Right cardiac atrium (tissue), 5 donors: Measurements from ENCODE around the gene DPH7. TPM values are rescaled to one million over a fixed set of nuclear protein-coding genes. Genes with fewer than 3 reads are reported as not detected.

Experiments used
- ATAC-seq, 2 donors: fragments of 200-7000 bp; cut with Tn5 transposase; one replicate each; pipeline versions ENCODE4 v1.8.0 to v1.9.1; 2020; ENCODE audit warnings: moderate library complexity in 2 of 2, mild to moderate bottlenecking in 1 of 2
- DNase-seq, 3 donors: peaks; one replicate each; pipeline ENCODE4 v3.0.0-alpha.2; 2020
- H3K27ac ChIP-seq: one replicate; pipeline ENCODE4 v1.5.1; 2013; ENCODE audit warnings: mild to moderate bottlenecking, low read length, control low read depth, moderate library complexity
- H3K27me3 ChIP-seq: one replicate; pipeline ENCODE4 v1.6.1; 2013; ENCODE audit not compliant: control insufficient read depth, insufficient read depth
- H3K4me1 ChIP-seq: one replicate; pipeline ENCODE4 v1.6.1; 2013; ENCODE audit warnings: low read length; ENCODE audit not compliant: control insufficient read depth, insufficient read depth
- H3K4me3 ChIP-seq: one replicate; pipeline ENCODE4 v1.5.1; 2013; ENCODE audit warnings: low read length, control low read depth
- H3K9me3 ChIP-seq: one replicate; pipeline ENCODE4 v1.6.1; 2013; ENCODE audit warnings: low read length; ENCODE audit not compliant: control insufficient read depth
- WGBS: extraction: QIAGEN DNeasy Blood & Tissue Kit; methylation state at CpG from one replicate; pipeline ENCODE4 v1.1.7; 2013; 5-methylcytosine and 5-hydroxymethylcytosine counted together
- intact Hi-C, 4 donors: fragments of 100-400 bp; cut with DNase I; formaldehyde crosslinking; loops; one replicate each; pipeline versions ENCODE4 v1.11.0 to v1.14.0; 2022 to 2023
- polyA plus RNA-seq: library from polyadenylated mRNA; stranded (reverse); fragments of 200-250 nt; gene quantifications from one replicate; pipeline ENCODE4 v1.2.3, GENCODE V29; 2013
- total RNA-seq, 4 donors: library from RNA; stranded (reverse); fragmentation: NEBNext Ultra II Directional; extraction: Animal tissue kit (Norgen Biotek cat#: 25700); gene quantifications; one replicate each; pipeline ENCODE4 v1.2.1, GENCODE V29; 2021
- donor health status: healthy with polysubstance abuse.
- donor health status: DM: no; HTN: yes; CAD: no.
- donor health status: DM: no; HTN: no; CAD: no.
- donor health status: DM: no; HTN: yes; CAD: no; lungs with severe emphysema.
- donor health status: DM: yes; HTN: yes; CAD: no.

DPH7 gene
- total and polyA plus RNA-seq, 5 donors: 17.8 to 28.1 (median 20.5) TPM

GRCh38 chr9:137615387-137615871 lies 36.7 kb upstream of the DPH7 start:
- no peaks in the 10 kb centered on the region for H3K27me3 ChIP-seq
- peaks cover 14% of the 10 kb centered on the region for H3K4me1 ChIP-seq
- no peak overlapping the region for H3K27ac ChIP-seq
- intact Hi-C loops: no loop called here
- ATAC-seq (no peak), DNase-seq (peak in 2 of 3 donors; percentile 62)
- H3K9me3 ChIP-seq: no peaks in the 10 kb centered on the region
- H3K4me3 ChIP-seq: no peak overlapping the region
- WGBS: 89% methylated on average over 19 of the region's 19 CpGs

- peaks cover 12% of the 10 kb centered on the region for H3K4me1 ChIP-seq
- intact Hi-C loops: no loop called here
- 92% methylated on average over 25 of the region's 25 CpGs for WGBS
- no peaks in the 10 kb centered on the region for H3K27me3 ChIP-seq
- ATAC-seq: no peak
- no peaks in the 10 kb centered on the region for H3K9me3 ChIP-seq
- H3K4me3 ChIP-seq: no peak overlapping the region
- DNase-seq: peak in 1 of 3 donors; percentile 62
- no peak overlapping the region for H3K27ac ChIP-seq
Measured at GRCh38 chr9:137614631-137615386, 36.1 kb upstream of the DPH7 start.

- H3K27ac ChIP-seq: no peak overlapping the region
- no peaks in the 10 kb centered on the region for H3K9me3 ChIP-seq
- WGBS: 92% methylated on average over 27 of the region's 27 CpGs
- no peaks in the 10 kb centered on the region for H3K27me3 ChIP-seq
- DNase-seq (peak in 1 of 3 donors; percentile 63), ATAC-seq (no peak)
- H3K4me3 ChIP-seq: no peak overlapping the region
- peaks cover 12% of the 10 kb centered on the region for H3K4me1 ChIP-seq
- intact Hi-C loops: no loop called here
Measured at GRCh38 chr9:137613738-137614523, 35.2 kb upstream of the DPH7 start.

- ATAC-seq: no peak
- H3K4me1 ChIP-seq: peaks cover 12% of the 10 kb centered on the region
- intact Hi-C loops: no loop called here
- no peaks in the 10 kb centered on the region for H3K9me3 ChIP-seq
- WGBS: 76% methylated on average over 5 of the region's 5 CpGs
- peak in 1 of 3 donors; percentile 51 for DNase-seq
- H3K27ac ChIP-seq: no peak overlapping the region
- no peaks in the 10 kb centered on the region for H3K27me3 ChIP-seq
- no peak overlapping the region for H3K4me3 ChIP-seq
Measured at GRCh38 chr9:137613259-137613658, 34.5 kb upstream of the DPH7 start.

GRCh38 chr9:137612741-137613142 lies 34.0 kb upstream of the DPH7 start:
- Histone ChIP-seq H3K27me3 (no peaks in the 10 kb centered on the region), H3K9me3 (no peaks in the 10 kb centered on the region), H3K27ac (no peak overlapping the region), H3K4me3 (no peak overlapping the region), H3K4me1 (peaks cover 9% of the 10 kb centered on the region)
- DNase-seq (peak in 1 of 3 donors; percentile 49), ATAC-seq (no peak)
- intact Hi-C loops: no loop called here
- 62% methylated on average over 8 of the region's 8 CpGs for WGBS

- Histone ChIP-seq H3K4me3 (no peak overlapping the region), H3K27me3 (no peaks in the 10 kb centered on the region), H3K9me3 (no peaks in the 10 kb centered on the region), H3K27ac (no peak overlapping the region), H3K4me1 (peaks cover 10% of the 10 kb centered on the region)
- ATAC-seq (peak; percentile 36 to 57), DNase-seq (peak; percentile 60 to 75 (median 65))
- intact Hi-C loops: no loop called here
- WGBS: 47% methylated on average over 21 of the region's 21 CpGs
Measured at GRCh38 chr9:137611623-137612609, 33.2 kb upstream of the DPH7 start.

GRCh38 chr9:137610944-137611343 lies 32.2 kb upstream of the DPH7 start:
- Histone ChIP-seq H3K27ac (no peak overlapping the region), H3K27me3 (no peaks in the 10 kb centered on the region), H3K4me3 (no peak overlapping the region), H3K9me3 (no peaks in the 10 kb centered on the region), H3K4me1 (peaks cover 13% of the 10 kb centered on the region)
- ATAC-seq (no peak), DNase-seq (peak in 1 of 3 donors; percentile 52)
- intact Hi-C loops: no loop called here
- WGBS: 73% methylated on average over 6 of the region's 6 CpGs

- Histone ChIP-seq H3K4me3 (peak overlapping the region; percentile 97), H3K27me3 (no peaks in the 10 kb centered on the region), H3K27ac (peak overlapping the region; percentile 49), H3K4me1 (peaks cover 13% of the 10 kb centered on the region), H3K9me3 (no peaks in the 10 kb centered on the region)
- ATAC-seq (peak in 1 of 2 donors; percentile 1), DNase-seq (peak in 2 of 3 donors; percentile 61 to 75)
- 32% methylated on average over 17 of the region's 17 CpGs for WGBS
- intact Hi-C loops: no loop called here
Measured at GRCh38 chr9:137607141-137607857, 28.6 kb upstream of the DPH7 start.

GRCh38 chr9:137606734-137607138 lies 28.0 kb upstream of the DPH7 start:
- 24% methylated on average over 13 of the region's 13 CpGs for WGBS
- DNase-seq (peak in 2 of 3 donors; percentile 73 to 75), ATAC-seq (peak in 1 of 2 donors; percentile 0)
- H3K4me3 ChIP-seq: peak overlapping the region; percentile 97
- H3K9me3 ChIP-seq: no peaks in the 10 kb centered on the region
- H3K27me3 ChIP-seq: no peaks in the 10 kb centered on the region
- intact Hi-C loops: no loop called here
- peaks cover 11% of the 10 kb centered on the region for H3K4me1 ChIP-seq
- H3K27ac ChIP-seq: peak overlapping the region; percentile 49
